Left lung (tissue), 10 donors: ENCODE results near the gene TUBGCP5. TPM values are rescaled to one million over a fixed set of nuclear protein-coding genes. Genes with fewer than 3 reads are reported as not detected.
"Not testable (repeated sequence)": the region's sequence is repeated elsewhere in the genome, so short reads cannot be mapped to it uniquely, and the experiment has no call there.

Experiments
- ATAC-seq: fragments of 200-7000 bp; cut with Tn5 transposase; one replicate; pipeline ENCODE4 v1.9.1; 2020; ENCODE audit warnings: moderate library complexity
- DNase-seq, 4 donors: peaks; one replicate each; pipeline ENCODE4 v3.0.0-alpha.2; 2013 to 2020
- H3K27ac ChIP-seq, 2 donors: fragments of 200-600 bp; sonication (generic) in 1 of 2; one replicate each; pipeline versions ENCODE4 v1.5.0 to v1.8.0; 2020 to 2021
- H3K27me3 ChIP-seq, 2 donors: fragments of 200-600 bp; sonication (generic) in 1 of 2; one replicate each; pipeline versions ENCODE4 v1.5.0 to v1.8.0; 2020 to 2021
- H3K36me3 ChIP-seq, 2 donors: fragments of 200-600 bp; sonication (generic) in 1 of 2; one replicate each; pipeline versions ENCODE4 v1.5.0 to v1.8.0; 2020 to 2021
- H3K4me1 ChIP-seq, 2 donors: fragments of 200-600 bp; one replicate each; pipeline ENCODE4 v1.8.0; 2021
- H3K4me3 ChIP-seq, 2 donors: fragments of 200-600 bp; sonication (generic) in 1 of 2; one replicate each; pipeline versions ENCODE4 v1.5.0 to v1.8.0; 2020 to 2021; ENCODE audit warnings: mild to moderate bottlenecking in 1 of 2
- H3K9me3 ChIP-seq, 2 donors: fragments of 200-600 bp; sonication (generic) in 1 of 2; one replicate each; pipeline versions ENCODE4 v1.5.0 to v1.8.0; 2020 to 2021
- intact Hi-C, 2 donors: fragments of 100-400 bp; cut with DNase I; formaldehyde crosslinking; loops; one replicate each; pipeline versions ENCODE4 v1.11.2 to v1.14.2; 2022
- polyA plus RNA-seq, 6 donors: library from polyadenylated mRNA; unstranded; fragments of 120-200 nt; gene quantifications; one replicate each; pipeline ENCODE4 v1.2.1, GENCODE V29; 2013; ENCODE audit not compliant: insufficient read length in 6 of 6
- total RNA-seq, 2 donors: library from RNA; stranded (reverse); fragmentation: NEBNext Ultra II Directional; extraction: Animal tissue kit (Norgen Biotek cat#: 25700); gene quantifications; one replicate each; pipeline ENCODE4 v1.2.1, GENCODE V29; 2021
- TF ChIP-seq, protein P1 (sequence below), 2 donors: fragments of 200-600 bp; sonication (generic) in 1 of 2; IDR thresholded peaks; one replicate each; pipeline versions ENCODE4 v1.5.0 to v1.8.0; 2021; ENCODE audit warnings: antibody characterized with exemption in 2 of 2
- donor health status: DM: no; HTN: yes; CAD: no.
- donor health status: DM: no; HTN: no; CAD: no.

The TUBGCP5 gene
- total and polyA plus RNA-seq, 8 donors: 13.1 to 41.4 (median 32.6) TPM

GRCh38 chr15:23022156-23022555, 17.2 kb downstream of the TUBGCP5 start:
- Histone ChIP-seq H3K27ac (no peak overlapping the region), H3K27me3 (no peaks in the 10 kb centered on the region), H3K4me3 (no peak overlapping the region), H3K9me3 (no peaks in the 10 kb centered on the region), H3K4me1 (no peaks in the 10 kb centered on the region), H3K36me3 (peaks cover 0 to 100% of the 10 kb centered on the region in 2 donors)
- DNase-seq (no peak), ATAC-seq (no peak)
- intact Hi-C loops: no loop called here
- TF ChIP-seq, protein P1, sequence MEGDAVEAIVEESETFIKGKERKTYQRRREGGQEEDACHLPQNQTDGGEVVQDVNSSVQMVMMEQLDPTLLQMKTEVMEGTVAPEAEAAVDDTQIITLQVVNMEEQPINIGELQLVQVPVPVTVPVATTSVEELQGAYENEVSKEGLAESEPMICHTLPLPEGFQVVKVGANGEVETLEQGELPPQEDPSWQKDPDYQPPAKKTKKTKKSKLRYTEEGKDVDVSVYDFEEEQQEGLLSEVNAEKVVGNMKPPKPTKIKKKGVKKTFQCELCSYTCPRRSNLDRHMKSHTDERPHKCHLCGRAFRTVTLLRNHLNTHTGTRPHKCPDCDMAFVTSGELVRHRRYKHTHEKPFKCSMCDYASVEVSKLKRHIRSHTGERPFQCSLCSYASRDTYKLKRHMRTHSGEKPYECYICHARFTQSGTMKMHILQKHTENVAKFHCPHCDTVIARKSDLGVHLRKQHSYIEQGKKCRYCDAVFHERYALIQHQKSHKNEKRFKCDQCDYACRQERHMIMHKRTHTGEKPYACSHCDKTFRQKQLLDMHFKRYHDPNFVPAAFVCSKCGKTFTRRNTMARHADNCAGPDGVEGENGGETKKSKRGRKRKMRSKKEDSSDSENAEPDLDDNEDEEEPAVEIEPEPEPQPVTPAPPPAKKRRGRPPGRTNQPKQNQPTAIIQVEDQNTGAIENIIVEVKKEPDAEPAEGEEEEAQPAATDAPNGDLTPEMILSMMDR (IDR thresholded peaks at IDR 0.05): no peak

DNA sequence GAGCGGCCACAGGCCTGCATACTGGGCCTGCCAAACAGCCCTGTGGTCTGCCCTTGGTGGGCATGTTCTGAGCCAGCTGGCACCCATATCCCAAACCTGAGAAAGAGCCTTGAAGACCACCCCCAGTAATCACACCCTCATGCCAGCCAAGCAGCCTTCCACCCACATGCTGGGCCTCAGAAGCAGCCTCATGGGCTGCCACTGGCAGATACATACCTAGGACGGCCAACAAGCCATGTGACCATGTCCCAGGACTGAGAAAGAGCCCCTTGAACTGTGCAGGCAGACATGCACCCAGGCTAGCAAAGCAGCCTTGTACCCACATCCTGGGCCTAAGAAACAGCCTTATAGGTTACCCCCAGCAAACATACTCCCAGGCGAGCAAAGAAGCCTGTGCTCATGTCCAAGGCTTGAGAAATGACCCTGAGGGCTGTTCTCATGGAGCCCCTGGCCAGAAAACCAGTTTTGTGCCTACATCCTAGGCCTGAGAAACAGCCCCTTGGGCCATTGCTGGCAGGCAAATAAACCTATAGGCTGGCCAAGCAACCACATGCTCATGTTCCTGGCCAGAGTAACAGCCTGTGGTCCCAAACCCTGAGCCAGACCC, 24.9 kb downstream of the TUBGCP5 start:
- peaks cover 0 to 99% of the 10 kb centered on the region in 2 donors for H3K36me3 ChIP-seq

DNA sequence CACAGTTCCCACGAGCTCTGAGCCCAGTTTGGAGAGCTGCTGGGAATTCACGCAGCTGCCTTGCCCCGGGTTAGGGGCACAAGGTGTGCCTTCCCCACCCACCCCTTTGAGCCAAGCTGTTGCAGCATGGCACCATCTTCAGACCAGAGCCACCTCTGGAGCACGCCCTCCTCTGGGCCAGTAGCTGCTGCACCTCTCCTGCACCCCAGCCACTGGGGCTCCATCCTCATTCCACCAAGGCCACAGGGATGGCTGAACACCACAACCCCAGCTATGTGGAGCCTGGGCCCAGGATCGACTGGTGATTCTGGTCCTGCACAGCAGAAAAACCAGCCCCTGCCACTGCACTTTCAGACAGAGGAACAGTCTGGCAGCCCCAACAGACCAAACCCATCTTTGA, 25.7 kb downstream of the TUBGCP5 start:
- no peak for ATAC-seq
- DNase-seq: no peak

More for the DNA sequence above, 24.9 kb downstream of the TUBGCP5 start:
- DNase-seq (no peak), ATAC-seq (no peak)
- Histone ChIP-seq H3K4me3 (no peak overlapping the region), H3K9me3 (no peaks in the 10 kb centered on the region), H3K4me1 (no peaks in the 10 kb centered on the region), H3K27me3 (no peaks in the 10 kb centered on the region), H3K27ac (no peak overlapping the region)
- intact Hi-C loops: no loop called here
- TF ChIP-seq, protein P1 (IDR thresholded peaks at IDR 0.05): no peak

DNA sequence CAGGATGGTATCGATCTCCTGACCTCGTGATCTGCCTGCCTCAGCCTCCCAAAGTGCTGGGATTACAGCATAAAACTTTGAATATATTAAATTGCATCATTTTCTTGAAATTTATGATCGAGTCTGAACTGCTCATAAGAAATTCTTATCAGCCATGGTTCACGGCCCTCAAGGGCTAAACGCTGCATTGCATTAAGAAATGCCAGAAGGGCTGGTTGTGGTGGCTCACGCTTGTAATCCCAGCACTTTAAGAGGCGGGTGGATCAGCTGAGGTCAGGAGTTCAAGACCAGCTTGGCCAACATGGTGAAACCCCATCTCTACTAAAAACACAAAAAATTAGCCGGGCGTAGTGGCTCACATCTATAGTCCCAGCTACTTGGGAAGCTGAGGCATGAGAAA, 26.8 kb downstream of the TUBGCP5 start:
- DNase-seq, H3K27me3 ChIP-seq, H3K27ac ChIP-seq, intact Hi-C loops, ATAC-seq, H3K4me3 ChIP-seq, H3K9me3 ChIP-seq, H3K4me1 ChIP-seq: not testable (repeated sequence)
- peaks cover 0 to 99% of the 10 kb centered on the region in 2 donors for H3K36me3 ChIP-seq

More for the DNA sequence above, 25.7 kb downstream of the TUBGCP5 start:
- Histone ChIP-seq H3K27ac (no peak overlapping the region), H3K27me3 (no peaks in the 10 kb centered on the region), H3K4me3 (no peak overlapping the region), H3K9me3 (no peaks in the 10 kb centered on the region), H3K4me1 (no peaks in the 10 kb centered on the region), H3K36me3 (peaks cover 0 to 99% of the 10 kb centered on the region in 2 donors)
- TF ChIP-seq, protein P1 (IDR thresholded peaks at IDR 0.05): no peak
- intact Hi-C loops: no loop called here

GRCh38 chr15:23003736-23004135, 35.6 kb downstream of the TUBGCP5 start:
- Histone ChIP-seq H3K36me3 (peaks cover 6 to 85% of the 10 kb centered on the region in 2 donors), H3K9me3 (no peaks in the 10 kb centered on the region), H3K4me3 (no peak overlapping the region), H3K4me1 (no peaks in the 10 kb centered on the region), H3K27me3 (no peaks in the 10 kb centered on the region), H3K27ac (no peak overlapping the region)
- DNase-seq (no peak), ATAC-seq (no peak)
- TF ChIP-seq, protein P1 (IDR thresholded peaks at IDR 0.05): no peak
- intact Hi-C loops: no loop called here

DNA sequence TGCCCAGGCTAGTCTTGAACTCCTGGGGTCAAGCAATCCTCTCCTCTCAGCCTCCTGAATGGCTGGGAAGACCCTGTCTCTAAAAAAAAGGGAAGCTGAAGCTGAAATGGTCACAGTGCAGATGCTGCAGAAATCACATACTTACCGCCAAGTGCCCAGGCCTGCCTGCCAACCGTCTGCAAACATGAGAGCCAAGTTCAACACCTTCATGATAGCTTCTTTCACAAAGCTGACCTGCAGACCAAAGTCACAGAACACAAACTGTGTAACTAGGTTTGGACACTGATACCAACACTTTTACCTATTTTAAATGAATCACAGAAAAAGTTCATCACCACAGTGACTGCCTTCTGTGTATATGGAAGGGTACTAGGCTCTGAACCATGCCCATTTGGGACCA, 36.4 kb downstream of the TUBGCP5 start:
- intact Hi-C loops: no loop called here
- Histone ChIP-seq H3K27me3 (no peaks in the 10 kb centered on the region), H3K4me1 (no peaks in the 10 kb centered on the region), H3K9me3 (no peaks in the 10 kb centered on the region), H3K4me3 (no peak overlapping the region), H3K36me3 (peaks cover 6 to 84% of the 10 kb centered on the region in 2 donors), H3K27ac (no peak overlapping the region)
- DNase-seq: no peak
- TF ChIP-seq, protein P1 (IDR thresholded peaks at IDR 0.05): no peak
- no peak for ATAC-seq
